Muscle of arm (tissue), 12 donors: ENCODE results near the gene ZNF521. TPM values are rescaled to one million over a fixed set of nuclear protein-coding genes. Genes with fewer than 3 reads are reported as not detected.

Experiments
- DNase-seq: peaks from one replicate; pipeline ENCODE4 v3.0.0-alpha.2; 2013
- polyA plus RNA-seq, 12 donors: library from polyadenylated mRNA; unstranded; fragments of 120-200 nt; gene quantifications; one replicate each; pipeline ENCODE4 v1.2.1, GENCODE V29; 2013; ENCODE audit not compliant: insufficient read length in 12 of 12

The ZNF521 gene
- polyA plus RNA-seq, 12 donors, result 39.8 to 52.6 (median 45.0) TPM; not detected in 1

- no peak for DNase-seq
Measured at GRCh38 chr18:25050605-25051004, 301.4 kb downstream of the ZNF521 start.

- DNase-seq, result no peak
Measured at GRCh38 chr18:25047983-25048382, 304.0 kb downstream of the ZNF521 start.

GRCh38 chr18:25047421-25047820 lies 304.5 kb downstream of the ZNF521 start:
- DNase-seq, result no peak

- no peak for DNase-seq
Measured at GRCh38 chr18:25044694-25045093, 307.3 kb downstream of the ZNF521 start.

GRCh38 chr18:25043104-25043503 lies 308.9 kb downstream of the ZNF521 start:
- no peak for DNase-seq

- DNase-seq, result no peak
Measured at GRCh38 chr18:25042641-25043051, 309.3 kb downstream of the ZNF521 start.

- no peak for DNase-seq
Measured at GRCh38 chr18:25039781-25040180, 312.2 kb downstream of the ZNF521 start.

GRCh38 chr18:25038261-25038660 lies 313.7 kb downstream of the ZNF521 start:
- no peak for DNase-seq

- no peak for DNase-seq
Measured at GRCh38 chr18:25033747-25034471, 318.1 kb downstream of the ZNF521 start.

GRCh38 chr18:25033175-25033574 lies 318.8 kb downstream of the ZNF521 start:
- DNase-seq, result peak; percentile 22

GRCh38 chr18:25029802-25030201 lies 322.2 kb downstream of the ZNF521 start:
- DNase-seq, result no peak

- DNase-seq, result no peak
Measured at GRCh38 chr18:25019931-25020330, 332.0 kb downstream of the ZNF521 start.

- DNase-seq, result no peak
Measured at GRCh38 chr18:25019086-25019860, 332.7 kb downstream of the ZNF521 start.

GRCh38 chr18:25016666-25017065 lies 335.3 kb downstream of the ZNF521 start:
- no peak for DNase-seq

- no peak for DNase-seq
Measured at GRCh38 chr18:25016181-25016580, 335.8 kb downstream of the ZNF521 start.
